ENCODE results near the gene FAM118A. TPM values are rescaled to one million over a fixed set of nuclear protein-coding genes. Genes with fewer than 3 reads are reported as not detected.
A peak's percentile ranks its signal among the peaks of the same experiment; 100 is the strongest.

The FAM118A gene
- total and polyA plus RNA-seq, 9 of the 15 experiments (the other 6 are each of a cell fraction or from before 2014, with no cell fraction given), result 17.0 to 223 (median 59.4) TPM

GRCh38 chr22:45329530-45329936 lies 19.8 kb downstream of the FAM118A start:
- Histone ChIP-seq H3K27me3 (ENCODE audit: control insufficient read depth in 2 of 2, insufficient read depth in 2 of 2, low read length in 2 of 2) (no peaks in the 10 kb centered on the region), H3K4me3 (no peak overlapping the region), H2AFZ (ENCODE audit: low read depth, low read length) (no peak overlapping the region), H3K9ac (ENCODE audit: insufficient read depth in 1 of 2, low read depth in 2 of 2, low read length in 2 of 2) (peak overlapping the region in 1 of 2 experiments; percentile 26; a peak in 1 of 4 replicates), H3K27ac (ENCODE audit: extremely low read depth, low read depth, low read length) (no peak overlapping the region), H3K9me3 (replicated peaks; ENCODE audit: control insufficient read depth, insufficient read depth, low read depth, low read length) (no peaks in the 10 kb centered on the region), H4K20me1 (replicated peaks; ENCODE audit: control insufficient read depth, insufficient read depth, low read length) (peaks cover 3% of the 10 kb centered on the region; the same call in 1 of the 2 replicates), H3K9me1 (ENCODE audit: control insufficient read depth, insufficient read depth, low read length) (no peaks in the 10 kb centered on the region), H3K36me3 (ENCODE audit: control insufficient read depth, insufficient read depth, low read length) (peaks cover 77% of the 10 kb centered on the region; the same call in 2 of the 3 replicates), H3K79me2 (ENCODE audit: control insufficient read depth, insufficient read depth, low read length) (no peaks in the 10 kb centered on the region; the same call in 2 of the 3 replicates), H3K4me1 (replicated peaks in 1 of 2; ENCODE audit: control insufficient read depth in 2 of 2, insufficient read depth in 2 of 2, low read length in 2 of 2) (no peaks in the 10 kb centered on the region), H3K4me2 (ENCODE audit: insufficient read depth, low read length) (no peak overlapping the region)
- 92% methylated on average over 2 of the region's 12 CpGs for whole genome bisulfite sequencing (ENCODE audit: insufficient coverage, low coverage, missing lambda C conversion rate)
- FAIRE-seq (no peak), DNase-seq (ENCODE audit: extremely low read depth in 1 of 4, low spot score in 3 of 4) (no peak), ATAC-seq (no peak)
- ChIA-PET CTCF (ENCODE audit: low intra/inter-chr PET ratio) (no interaction called here), POLR2A (no interaction called here)
- TF ChIP-seq ZNF311 (CRISPR knock-in tag; IDR thresholded peaks at IDR 0.05), result no peak
- TF ChIP-seq POLR2G (IDR thresholded peaks at IDR 0.05; ENCODE audit: low read depth, low read length), result 0 out of 2 replicates have a peak, but pooled peaks have one; percentile 31
- TF ChIP-seq FOSL1 (tag; conservative IDR thresholded peaks at IDR 0.05), result no peak
- intact Hi-C loops (cut with micrococcal nuclease), result no loop called here
- in situ Hi-C loops (cut with MboI), result no loop called here
- BruUV-seq (replicated peaks), result no TSS peak

GRCh38 chr22:45330548-45330947 lies 20.8 kb downstream of the FAM118A start:
- ChIA-PET CTCF (ENCODE audit: low intra/inter-chr PET ratio) (no interaction called here), POLR2A (no interaction called here)
- Histone ChIP-seq H3K79me2 (ENCODE audit: control insufficient read depth, insufficient read depth, low read length) (no peaks in the 10 kb centered on the region; the same call in 2 of the 3 replicates), H4K20me1 (replicated peaks; ENCODE audit: control insufficient read depth, insufficient read depth, low read length) (peaks cover 3% of the 10 kb centered on the region; the same call in 1 of the 2 replicates), H3K4me3 (no peak overlapping the region), H3K4me1 (replicated peaks in 1 of 2; ENCODE audit: control insufficient read depth in 2 of 2, insufficient read depth in 2 of 2, low read length in 2 of 2) (no peaks in the 10 kb centered on the region), H3K36me3 (ENCODE audit: control insufficient read depth, insufficient read depth, low read length) (peaks cover 79% of the 10 kb centered on the region; the same call in 2 of the 3 replicates), H3K4me2 (ENCODE audit: insufficient read depth, low read length) (no peak overlapping the region), H3K27ac (ENCODE audit: extremely low read depth, low read depth, low read length) (no peak overlapping the region), H3K9ac (ENCODE audit: insufficient read depth in 1 of 2, low read depth in 2 of 2, low read length in 2 of 2) (no peak overlapping the region), H3K27me3 (ENCODE audit: control insufficient read depth in 2 of 2, insufficient read depth in 2 of 2, low read length in 2 of 2) (no peaks in the 10 kb centered on the region), H3K9me3 (replicated peaks; ENCODE audit: control insufficient read depth, insufficient read depth, low read depth, low read length) (no peaks in the 10 kb centered on the region), H2AFZ (ENCODE audit: low read depth, low read length) (no peak overlapping the region), H3K9me1 (ENCODE audit: control insufficient read depth, insufficient read depth, low read length) (no peaks in the 10 kb centered on the region)
- FAIRE-seq, result no peak
- 97% methylated on average over 15 of the region's 19 CpGs for WGBS (ENCODE audit: insufficient coverage, low coverage, missing lambda C conversion rate)
- no peak for ATAC-seq
- in situ Hi-C loops (cut with MboI) (no loop called here), intact Hi-C loops (cut with micrococcal nuclease) (no loop called here)
- BruUV-seq (replicated peaks), result no TSS peak
- no peak for DNase-seq (ENCODE audit: extremely low read depth in 1 of 4, low spot score in 3 of 4)
- no peak for TF ChIP-seq EP300 (IDR thresholded peaks at IDR 0.05; ENCODE audit: low read length)
- TF ChIP-seq ZNF224 (CRISPR knock-in tag; IDR thresholded peaks at IDR 0.05), result no peak
- TF ChIP-seq ID3 (CRISPR knock-in tag; IDR thresholded peaks at IDR 0.05), result no peak
- TF ChIP-seq ID3 (tag; IDR thresholded peaks at IDR 0.05), result no peak
- no peak for TF ChIP-seq ZFX (CRISPR knock-in tag; IDR thresholded peaks at IDR 0.05)
- no peak for TF ChIP-seq KDM4B (IDR thresholded peaks at IDR 0.05; ENCODE audit: borderline replicate concordance in 2 of 2, low read depth in 1 of 2)
- no peak for TF ChIP-seq MED1 (CRISPR knock-in tag; IDR thresholded peaks at IDR 0.05; ENCODE audit: borderline replicate concordance)
- TF ChIP-seq, protein P1, sequence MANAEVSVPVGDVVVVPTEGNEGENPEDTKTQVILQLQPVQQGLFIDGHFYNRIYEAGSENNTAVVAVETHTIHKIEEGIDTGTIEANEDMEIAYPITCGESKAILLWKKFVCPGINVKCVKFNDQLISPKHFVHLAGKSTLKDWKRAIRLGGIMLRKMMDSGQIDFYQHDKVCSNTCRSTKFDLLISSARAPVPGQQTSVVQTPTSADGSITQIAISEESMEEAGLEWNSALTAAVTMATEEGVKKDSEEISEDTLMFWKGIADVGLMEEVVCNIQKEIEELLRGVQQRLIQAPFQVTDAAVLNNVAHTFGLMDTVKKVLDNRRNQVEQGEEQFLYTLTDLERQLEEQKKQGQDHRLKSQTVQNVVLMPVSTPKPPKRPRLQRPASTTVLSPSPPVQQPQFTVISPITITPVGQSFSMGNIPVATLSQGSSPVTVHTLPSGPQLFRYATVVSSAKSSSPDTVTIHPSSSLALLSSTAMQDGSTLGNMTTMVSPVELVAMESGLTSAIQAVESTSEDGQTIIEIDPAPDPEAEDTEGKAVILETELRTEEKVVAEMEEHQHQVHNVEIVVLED (CRISPR knock-in tag; IDR thresholded peaks at IDR 0.05), result no peak
- TF ChIP-seq NELFE (IDR thresholded peaks at IDR 0.05; ENCODE audit: insufficient read depth, insufficient read length), result no peak
- TF ChIP-seq HLTF (IDR thresholded peaks at IDR 0.05), result no peak
- TF ChIP-seq, protein P2, sequence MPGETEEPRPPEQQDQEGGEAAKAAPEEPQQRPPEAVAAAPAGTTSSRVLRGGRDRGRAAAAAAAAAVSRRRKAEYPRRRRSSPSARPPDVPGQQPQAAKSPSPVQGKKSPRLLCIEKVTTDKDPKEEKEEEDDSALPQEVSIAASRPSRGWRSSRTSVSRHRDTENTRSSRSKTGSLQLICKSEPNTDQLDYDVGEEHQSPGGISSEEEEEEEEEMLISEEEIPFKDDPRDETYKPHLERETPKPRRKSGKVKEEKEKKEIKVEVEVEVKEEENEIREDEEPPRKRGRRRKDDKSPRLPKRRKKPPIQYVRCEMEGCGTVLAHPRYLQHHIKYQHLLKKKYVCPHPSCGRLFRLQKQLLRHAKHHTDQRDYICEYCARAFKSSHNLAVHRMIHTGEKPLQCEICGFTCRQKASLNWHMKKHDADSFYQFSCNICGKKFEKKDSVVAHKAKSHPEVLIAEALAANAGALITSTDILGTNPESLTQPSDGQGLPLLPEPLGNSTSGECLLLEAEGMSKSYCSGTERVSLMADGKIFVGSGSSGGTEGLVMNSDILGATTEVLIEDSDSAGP (CRISPR knock-in tag; IDR thresholded peaks at IDR 0.05), result no peak

Data from K562 (cell line).